Measurements from ENCODE around the gene STAM.
"Not testable (repeated sequence)": the region's sequence is repeated elsewhere in the genome, so short reads cannot be mapped to it uniquely, and the experiment has no call there.

- TF ChIP-seq CTCF (IDR thresholded peaks at IDR 0.05 in 8 of 11, conservative IDR thresholded peaks at IDR 0.05 in 3 of 11); POLR2AphosphoS5 (IDR thresholded peaks at IDR 0.05): not testable (repeated sequence)
Measured at GRCh38 chr10:17632590-17632989, 11.4 kb upstream of the STAM start.

Data from spleen (tissue), 7 donors.